Renal pelvis (tissue), 12 donors: ENCODE results near the gene PACSIN2. TPM values are rescaled to one million over a fixed set of nuclear protein-coding genes. Genes with fewer than 3 reads are reported as not detected.
"Not testable (repeated sequence)": the region's sequence is repeated elsewhere in the genome, so short reads cannot be mapped to it uniquely, and the experiment has no call there.

ENCODE experiments used
- DNase-seq: peaks from one replicate; pipeline ENCODE4 v3.0.0-alpha.2; 2013
- long read RNA-seq, 16 experiments: transcript quantifications; one replicate each; lab custom pipeline, GENCODE V29; 2026
- polyA plus RNA-seq, 3 donors: library from polyadenylated mRNA; unstranded; fragments of 120-200 nt; gene quantifications; one replicate each; pipeline ENCODE4 v1.2.1, GENCODE V29; 2013; ENCODE audit not compliant: insufficient read length in 3 of 3

Gene PACSIN2, protein sequence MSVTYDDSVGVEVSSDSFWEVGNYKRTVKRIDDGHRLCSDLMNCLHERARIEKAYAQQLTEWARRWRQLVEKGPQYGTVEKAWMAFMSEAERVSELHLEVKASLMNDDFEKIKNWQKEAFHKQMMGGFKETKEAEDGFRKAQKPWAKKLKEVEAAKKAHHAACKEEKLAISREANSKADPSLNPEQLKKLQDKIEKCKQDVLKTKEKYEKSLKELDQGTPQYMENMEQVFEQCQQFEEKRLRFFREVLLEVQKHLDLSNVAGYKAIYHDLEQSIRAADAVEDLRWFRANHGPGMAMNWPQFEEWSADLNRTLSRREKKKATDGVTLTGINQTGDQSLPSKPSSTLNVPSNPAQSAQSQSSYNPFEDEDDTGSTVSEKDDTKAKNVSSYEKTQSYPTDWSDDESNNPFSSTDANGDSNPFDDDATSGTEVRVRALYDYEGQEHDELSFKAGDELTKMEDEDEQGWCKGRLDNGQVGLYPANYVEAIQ
- polyA plus RNA-seq: 10 to 100 TPM; 69.6 to 70.3 (median 70.3) TPM
- long read RNA-seq, donor 1, transcript PACSIN2-201 (11 exons, 3,249 nt): major isoform, 8 of 8 reads
- long read RNA-seq, donor 1, partial matches to known transcripts: 0 of 8 reads
- long read RNA-seq, donor 1, other reads (novel, unspliced or antisense): 0 of 8 reads
- long read RNA-seq, donor 2, transcript PACSIN2-201 (11 exons, 3,249 nt): major isoform, 8 of 8 reads
- long read RNA-seq, donor 2, partial matches to known transcripts: 0 of 8 reads
- long read RNA-seq, donor 2, other reads (novel, unspliced or antisense): 0 of 8 reads
- long read RNA-seq, donor 3, transcript PACSIN2-201 (11 exons, 3,249 nt): major isoform, 14 of 20 reads
- long read RNA-seq, donor 3, partial matches to known transcripts: 6 of 20 reads
- long read RNA-seq, donor 3, other reads (novel, unspliced or antisense): 0 of 20 reads
- long read RNA-seq, donor 4, transcript PACSIN2-201 (11 exons, 3,249 nt): major isoform, 11 of 11 reads
- long read RNA-seq, donor 4, partial matches to known transcripts: 0 of 11 reads
- long read RNA-seq, donor 4, other reads (novel, unspliced or antisense): 0 of 11 reads
- long read RNA-seq, donor 5, transcript PACSIN2-201 (11 exons, 3,249 nt): major isoform, 5 of 5 reads
- long read RNA-seq, donor 5, partial matches to known transcripts: 0 of 5 reads
- long read RNA-seq, donor 5, other reads (novel, unspliced or antisense): 0 of 5 reads
- long read RNA-seq, donor 6, transcript PACSIN2-201 (11 exons, 3,249 nt): major isoform, 14 of 39 reads
- long read RNA-seq, donor 6, partial matches to known transcripts: 25 of 39 reads
- long read RNA-seq, donor 6, other reads (novel, unspliced or antisense): 0 of 39 reads
- long read RNA-seq, donor 7, transcript PACSIN2-201 (11 exons, 3,249 nt): major isoform, 6 of 45 reads
- long read RNA-seq, donor 7, partial matches to known transcripts: 39 of 45 reads
- long read RNA-seq, donor 7, other reads (novel, unspliced or antisense): 0 of 45 reads
- long read RNA-seq, donor 8, partial matches to known transcripts: 0 of 3 reads
- long read RNA-seq, donor 8, other reads (novel, unspliced or antisense): 0 of 3 reads
- long read RNA-seq, donor 9, transcript PACSIN2-201 (11 exons, 3,249 nt): major isoform, 12 of 12 reads
- long read RNA-seq, donor 9, partial matches to known transcripts: 0 of 12 reads
- long read RNA-seq, donor 9, other reads (novel, unspliced or antisense): 0 of 12 reads
- long read RNA-seq, donor 10, transcript PACSIN2-201 (11 exons, 3,249 nt): major isoform, 10 of 15 reads
- long read RNA-seq, donor 10, partial matches to known transcripts: 5 of 15 reads
- long read RNA-seq, donor 10, other reads (novel, unspliced or antisense): 0 of 15 reads
- long read RNA-seq, donor 11, partial matches to known transcripts: 12 of 16 reads
- long read RNA-seq, donor 11, other reads (novel, unspliced or antisense): 0 of 16 reads
- long read RNA-seq, donor 12, transcript PACSIN2-201 (11 exons, 3,249 nt): major isoform, 10 of 10 reads
- long read RNA-seq, donor 12, partial matches to known transcripts: 0 of 10 reads
- long read RNA-seq, donor 12, other reads (novel, unspliced or antisense): 0 of 10 reads
- long read RNA-seq, donor 13, partial matches to known transcripts: 0 of 4 reads
- long read RNA-seq, donor 13, other reads (novel, unspliced or antisense): 0 of 4 reads
- long read RNA-seq, donor 14, transcript PACSIN2-201 (11 exons, 3,249 nt): major isoform, 9 of 30 reads
- long read RNA-seq, donor 14, partial matches to known transcripts: 21 of 30 reads
- long read RNA-seq, donor 14, other reads (novel, unspliced or antisense): 0 of 30 reads
- long read RNA-seq, donor 15, transcript PACSIN2-201 (11 exons, 3,249 nt): major isoform, 13 of 13 reads
- long read RNA-seq, donor 15, partial matches to known transcripts: 0 of 13 reads
- long read RNA-seq, donor 15, other reads (novel, unspliced or antisense): 0 of 13 reads
- long read RNA-seq, donor 16, transcript PACSIN2-201 (11 exons, 3,249 nt): major isoform, 7 of 7 reads
- long read RNA-seq, donor 16, partial matches to known transcripts: 0 of 7 reads
- long read RNA-seq, donor 16, other reads (novel, unspliced or antisense): 0 of 7 reads

DNA sequence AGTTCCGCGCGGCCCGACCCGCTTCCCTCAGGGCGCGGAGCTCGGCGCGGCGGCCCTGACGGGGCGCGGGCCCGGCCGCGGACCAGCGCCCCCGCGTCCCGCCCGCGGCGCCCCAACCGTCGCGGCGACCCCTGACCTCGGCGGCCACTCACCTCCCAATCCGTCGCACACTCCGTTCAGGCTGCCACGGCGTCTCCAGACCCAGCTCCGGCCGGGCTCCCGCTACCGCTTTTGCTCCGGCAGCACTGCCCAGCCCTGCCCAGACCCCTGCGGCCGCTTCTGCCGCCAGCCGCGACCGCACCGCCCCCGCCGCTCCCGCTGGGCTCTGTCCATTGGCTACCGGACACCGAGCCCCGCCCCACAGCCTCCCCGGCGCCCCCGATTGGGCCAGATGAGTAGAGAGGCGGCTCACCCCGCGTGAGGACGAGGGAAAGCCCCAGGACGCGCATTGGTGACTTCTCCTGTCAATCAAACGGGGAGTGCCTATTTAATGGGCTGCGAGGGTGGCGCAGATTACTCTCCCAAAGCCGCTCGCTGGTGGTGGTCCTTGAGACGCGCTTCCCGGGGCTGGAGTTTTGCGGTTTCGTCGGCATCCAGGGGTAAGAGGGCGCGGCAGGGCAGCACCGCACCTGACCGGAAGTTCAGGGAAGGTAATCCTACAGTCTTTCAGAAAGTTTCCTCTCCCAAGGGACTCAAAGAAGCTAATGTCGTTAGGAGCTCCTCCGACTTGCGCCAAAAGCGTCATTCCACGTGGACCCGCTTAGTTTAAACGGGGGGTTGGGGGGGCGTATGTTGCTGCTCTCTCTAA, at the start of gene PACSIN2:
Gene PACSIN2, minus strand, starts transcription at position 281 of the 808 bp plus-strand sequence. CDS start 103,069 bp downstream, outside the sequence.
- DNase-seq: peak; percentile 99

DNA sequence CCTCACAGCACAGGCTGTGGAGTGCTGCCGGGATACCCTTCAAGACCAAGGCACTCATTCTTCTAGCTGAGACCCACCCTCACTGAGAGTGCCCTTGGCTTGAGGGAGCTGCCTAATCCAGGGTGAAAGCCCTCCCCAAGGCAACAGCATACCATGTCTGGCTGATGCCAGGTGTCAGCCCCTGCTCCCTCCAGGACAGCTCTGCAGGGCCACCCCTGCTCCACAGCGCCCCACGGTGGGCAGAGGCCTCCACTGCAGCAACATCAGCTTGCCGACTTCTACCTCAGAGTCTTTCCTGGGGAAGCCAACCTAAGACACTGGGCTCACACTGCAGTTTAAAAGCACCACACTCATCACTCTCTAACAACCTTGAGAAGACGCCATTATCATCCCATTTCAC, 45.2 kb upstream of the PACSIN2 start:
- DNase-seq: no peak

DNA sequence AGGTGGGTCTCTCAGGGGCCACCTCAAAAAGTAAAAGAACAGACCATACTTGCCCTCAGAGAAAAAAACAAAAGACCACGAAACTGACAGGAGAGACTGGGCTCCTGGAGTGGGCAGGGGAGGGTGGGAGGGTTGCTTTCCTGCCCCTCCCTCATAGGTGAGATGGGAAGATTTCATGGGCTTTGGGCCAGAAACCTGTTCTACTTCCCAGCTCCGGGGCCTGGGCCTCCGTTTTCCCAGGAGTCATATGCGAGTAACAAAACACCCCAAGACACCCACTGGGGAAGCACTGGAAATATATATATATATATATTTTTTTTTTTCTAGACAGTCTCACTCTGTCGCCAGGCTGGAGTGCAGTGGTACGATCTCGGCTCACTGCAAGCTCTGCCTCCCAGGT, 42.7 kb upstream of the PACSIN2 start:
- DNase-seq: no peak

DNA sequence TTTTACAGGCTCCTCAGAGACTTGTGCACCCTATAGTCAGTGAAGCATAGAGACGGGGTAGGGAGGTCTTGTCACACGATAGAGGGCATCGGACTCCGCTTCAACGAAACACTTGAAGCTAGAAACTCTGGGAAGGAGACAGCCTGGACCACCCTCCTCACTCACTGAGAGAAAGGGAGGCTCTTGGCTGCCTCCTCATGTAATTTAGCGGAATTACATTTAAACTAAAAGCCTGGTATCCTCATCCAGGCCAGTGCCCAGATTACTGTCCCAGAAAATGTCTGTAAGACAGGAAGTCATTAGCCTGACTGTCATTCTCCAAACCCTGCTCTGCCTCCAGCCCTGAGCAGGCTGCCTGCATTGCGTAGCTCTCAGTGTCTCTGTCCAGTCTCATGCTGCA, 38.2 kb upstream of the PACSIN2 start:
- no peak for DNase-seq

DNA sequence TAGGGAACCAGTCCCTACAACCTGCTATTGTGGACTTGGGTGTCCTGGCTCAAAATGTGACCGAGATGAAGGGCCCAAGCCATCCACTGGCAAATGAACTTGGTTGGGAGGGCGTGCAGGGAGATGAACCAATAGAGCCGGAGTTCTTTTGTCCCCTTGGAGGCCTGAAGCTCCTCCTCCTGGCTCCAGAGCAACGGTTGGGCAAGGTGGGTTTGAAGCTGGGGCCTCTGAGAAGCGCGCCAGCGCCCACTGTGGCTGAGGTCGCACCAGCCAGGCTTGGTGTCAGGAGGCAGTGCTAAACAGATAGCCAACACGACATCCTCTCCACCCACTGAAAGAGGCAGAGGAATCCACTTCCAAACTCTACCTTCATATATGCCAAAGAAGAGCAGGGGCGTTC, 36.0 kb upstream of the PACSIN2 start:
- no peak for DNase-seq

DNA sequence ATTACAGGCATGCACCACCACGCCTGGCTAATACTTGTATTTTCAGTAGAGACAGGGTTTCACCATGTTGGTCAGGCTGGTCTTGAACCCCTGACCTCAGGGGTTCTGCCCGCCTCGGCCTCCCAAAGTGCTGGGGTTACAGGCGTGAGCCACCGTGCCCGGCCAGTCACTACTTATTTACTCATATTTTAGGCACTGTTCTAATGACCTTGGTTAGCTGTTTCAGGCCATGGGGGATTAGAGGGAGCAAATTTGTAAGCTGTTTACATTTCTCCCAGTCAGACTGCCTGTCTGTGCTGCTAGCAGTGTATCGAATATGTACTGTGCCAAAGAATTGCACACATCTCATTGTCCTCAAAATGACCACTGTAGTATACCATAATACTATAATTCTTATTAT, 32.7 kb upstream of the PACSIN2 start:
- DNase-seq: no peak

DNA sequence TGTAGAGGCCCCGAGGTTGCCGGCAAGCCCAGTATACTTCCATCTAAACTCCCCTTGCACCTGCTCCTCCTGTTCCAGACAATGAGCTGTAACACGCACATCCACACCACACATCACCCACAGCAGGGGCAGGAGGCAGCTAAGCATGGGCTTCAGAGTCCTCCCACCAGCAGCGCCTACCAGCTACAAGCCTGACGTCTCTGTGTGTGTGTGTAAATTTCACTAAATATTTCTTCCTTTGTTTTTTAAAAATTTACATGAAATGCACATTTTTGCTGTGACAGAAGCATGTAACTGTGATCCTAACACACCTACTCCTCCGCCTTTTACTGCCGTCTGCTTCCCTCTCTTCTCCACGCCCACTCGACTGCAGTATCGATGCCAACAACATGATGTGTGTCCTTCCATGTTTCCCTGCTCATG, 29.4 kb upstream of the PACSIN2 start:
- no peak for DNase-seq

DNA sequence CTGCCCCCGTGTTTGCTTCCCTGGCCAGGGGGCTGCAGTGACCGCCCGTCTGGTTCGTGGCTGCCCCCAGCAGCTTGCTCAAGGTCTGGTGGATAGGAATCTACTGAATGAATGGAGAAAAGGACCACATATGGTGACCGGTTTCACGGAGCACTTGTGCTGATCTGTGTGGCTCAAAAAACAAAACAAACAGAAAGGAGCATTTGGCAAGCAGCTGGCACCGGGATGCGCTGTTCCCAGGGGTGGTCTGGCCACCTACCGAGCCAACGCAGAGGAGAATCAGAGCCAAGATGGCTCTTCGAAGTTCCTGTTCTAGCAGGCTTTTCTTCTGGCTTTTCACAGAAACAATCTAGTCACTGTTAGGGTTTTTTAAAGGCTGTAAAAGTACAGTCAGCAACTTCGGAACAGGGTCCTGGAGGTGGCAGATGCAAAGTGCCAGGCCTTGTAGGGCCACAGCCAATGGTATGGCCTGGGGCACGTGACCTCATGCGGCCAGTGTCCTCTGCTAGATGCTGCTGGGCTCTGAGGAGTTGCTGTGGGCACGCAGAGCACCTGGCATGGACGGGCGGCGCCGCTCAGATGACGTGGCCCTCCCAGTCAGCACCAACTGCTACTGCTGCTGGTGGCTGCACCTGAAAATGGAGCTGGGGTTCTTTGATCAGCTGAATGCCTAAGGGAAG, 27.3 kb upstream of the PACSIN2 start:
- DNase-seq: no peak

DNA sequence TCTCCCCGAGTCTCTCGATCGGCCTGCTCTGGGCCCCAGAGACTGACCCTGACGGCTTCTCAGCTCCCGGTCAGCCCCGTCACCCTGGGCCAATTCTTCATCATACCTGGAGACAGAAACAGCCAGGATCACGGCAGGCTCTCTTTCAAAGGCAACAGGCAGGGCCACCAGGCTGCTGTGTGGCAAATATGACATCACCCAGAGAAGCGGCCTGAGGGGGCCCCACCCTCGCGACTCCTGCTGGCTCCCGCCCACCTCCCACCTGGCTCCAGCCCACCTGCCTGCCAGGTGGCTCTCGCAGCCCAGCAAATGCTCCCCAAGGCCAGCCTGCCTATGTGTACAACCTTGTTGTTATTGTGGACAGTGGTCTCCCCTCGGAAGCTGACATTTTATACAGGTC, 24.9 kb upstream of the PACSIN2 start:
- DNase-seq: no peak

DNA sequence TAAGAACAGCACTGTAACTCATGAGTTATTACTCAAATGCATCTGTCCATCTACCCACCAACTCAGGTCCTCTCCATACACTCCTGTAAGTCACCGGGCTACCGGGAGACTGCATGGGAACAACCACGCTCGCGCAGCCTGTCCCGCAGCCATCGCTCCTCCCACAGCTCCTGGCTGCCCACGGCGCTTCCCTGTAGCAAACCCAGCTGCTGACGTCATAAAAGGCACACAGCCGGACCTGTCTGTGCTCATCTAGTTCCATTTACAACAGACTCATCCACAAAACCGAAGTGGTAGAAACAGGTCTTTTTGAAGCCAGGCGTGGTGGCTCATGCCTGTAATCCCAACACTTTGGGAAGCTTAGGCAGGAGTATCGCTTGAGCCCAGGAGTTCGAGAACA, 23.4 kb upstream of the PACSIN2 start:
- DNase-seq: no peak

DNA sequence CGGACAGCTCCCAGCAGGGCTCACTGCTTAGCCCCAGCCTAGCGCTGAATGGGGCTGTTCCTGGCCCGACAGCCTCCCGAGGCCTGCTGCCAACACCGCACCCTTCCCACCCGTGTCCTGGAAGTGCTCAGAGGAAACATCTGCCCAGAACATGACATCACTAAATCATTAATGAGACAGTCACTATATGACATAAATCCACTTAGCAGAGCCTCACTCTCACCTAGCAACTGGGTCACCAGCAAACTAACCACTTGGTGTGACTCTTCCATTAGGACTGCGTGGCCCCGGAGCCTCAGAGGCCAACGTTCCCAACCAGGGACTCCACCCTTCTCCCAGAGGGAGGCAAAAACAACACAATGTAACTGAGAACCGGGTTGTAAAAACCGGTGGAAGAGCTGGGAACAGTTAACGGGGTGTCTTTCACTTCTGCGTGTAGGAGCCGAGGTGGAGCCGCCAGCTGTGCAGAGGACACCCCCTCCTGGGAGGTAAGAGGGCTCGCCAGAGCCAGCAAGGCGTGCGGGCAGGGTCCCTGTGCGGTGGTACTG, 21.4 kb upstream of the PACSIN2 start:
- DNase-seq: no peak

DNA sequence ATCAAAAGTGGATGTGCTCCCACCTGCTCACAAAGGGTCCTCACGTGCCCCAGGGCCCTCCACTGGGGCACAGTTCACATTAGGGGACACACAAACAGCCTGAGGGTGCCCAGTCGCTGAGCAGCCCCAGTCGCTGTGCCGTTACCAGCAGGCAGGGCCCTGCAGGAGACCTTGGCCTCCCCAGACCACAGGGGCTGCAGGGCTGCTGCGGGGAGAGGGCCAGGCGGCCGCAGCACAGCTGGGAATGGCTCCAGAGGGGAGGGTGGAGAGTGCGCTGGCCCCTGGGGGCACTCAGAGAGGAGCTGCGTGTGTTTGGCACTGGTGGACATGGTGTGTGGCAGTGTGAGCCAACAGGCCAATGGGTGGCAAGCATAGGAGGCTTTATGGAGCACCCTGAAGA, 20.3 kb upstream of the PACSIN2 start:
- DNase-seq: no peak

DNA sequence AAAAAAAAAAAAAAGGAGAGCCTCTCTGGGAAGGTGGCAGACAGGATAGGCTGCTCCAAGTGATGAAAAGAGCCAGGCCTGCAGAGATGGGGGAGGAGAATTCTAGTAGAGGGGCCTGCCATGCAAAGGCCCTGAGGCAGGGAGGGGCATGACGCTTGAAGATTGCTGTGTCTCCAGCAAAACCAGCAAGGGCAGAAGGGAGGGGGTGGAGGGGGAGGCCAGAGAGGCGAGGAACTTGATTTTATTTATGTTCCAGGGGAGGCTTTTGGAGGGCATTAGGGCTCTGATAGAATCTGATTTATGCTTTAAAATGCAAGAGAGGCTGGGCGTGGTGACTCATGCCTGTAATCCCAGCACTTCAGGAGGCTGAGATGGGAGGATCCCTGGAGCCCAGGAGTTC, 16.7 kb upstream of the PACSIN2 start:
- DNase-seq: no peak

DNA sequence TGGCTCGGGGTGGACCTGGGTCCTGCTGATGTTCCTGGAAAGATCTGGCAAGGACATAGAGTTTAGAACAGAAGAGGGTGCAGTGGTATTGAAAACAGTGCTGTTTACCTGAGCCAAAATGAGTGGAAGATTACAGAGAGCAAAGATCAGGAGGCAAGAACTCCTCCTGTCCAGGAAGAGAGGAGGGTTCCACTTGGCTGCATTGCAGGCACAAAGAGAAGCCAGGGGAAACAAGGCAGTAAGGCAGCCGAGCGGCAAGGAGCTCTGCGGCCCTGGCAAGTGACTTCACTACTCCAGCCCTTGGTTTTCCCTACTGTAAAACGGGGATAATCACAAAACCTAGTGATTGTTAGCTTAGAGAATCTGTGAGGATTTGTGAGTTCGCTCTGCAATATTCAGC, 3.7 kb upstream of the PACSIN2 start:
- no peak for DNase-seq

DNA sequence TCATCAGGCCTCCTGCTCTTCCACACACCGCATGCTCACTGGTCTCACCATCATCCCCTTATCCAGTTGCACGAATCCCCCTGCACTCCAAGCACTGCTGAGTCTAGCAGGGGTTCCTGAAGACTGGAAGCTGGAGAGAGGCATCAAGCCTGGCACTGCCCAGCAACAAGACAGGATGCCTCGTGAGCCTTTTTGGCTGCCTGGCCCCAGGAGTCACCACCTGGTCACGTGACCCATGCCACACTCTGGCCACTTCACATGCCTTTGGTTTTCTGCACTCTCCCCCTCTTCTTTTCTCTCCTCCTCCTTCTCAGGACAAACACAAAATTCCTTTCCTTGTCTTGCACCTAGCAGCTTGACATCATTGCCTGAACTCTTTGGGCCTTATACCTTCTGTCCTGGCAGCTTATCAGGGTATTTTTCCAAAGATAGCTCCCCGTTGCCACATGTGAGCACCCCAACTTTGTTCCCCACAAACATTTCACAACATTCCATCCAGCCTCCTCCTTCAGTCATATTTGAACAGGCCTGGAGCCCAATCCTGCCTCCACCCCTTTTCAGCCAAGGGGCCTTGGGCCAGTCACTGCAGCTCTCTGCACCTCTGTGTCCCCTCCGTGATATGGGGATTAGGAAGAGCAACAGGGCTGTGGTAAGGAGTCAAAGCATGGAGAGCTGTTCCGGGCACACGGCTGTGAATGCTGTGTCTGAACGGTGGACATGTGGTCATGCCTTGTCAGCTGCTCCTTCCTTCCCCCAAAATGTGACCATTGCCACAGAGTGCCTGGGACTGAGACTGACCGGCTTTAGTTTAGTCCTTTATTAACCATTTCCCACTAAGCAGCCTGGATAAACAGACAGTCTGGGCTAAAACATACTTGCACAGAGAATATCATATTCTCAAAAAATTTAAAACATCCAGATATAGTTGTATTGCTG, 2.8 kb upstream of the PACSIN2 start:
- no peak for DNase-seq

DNA sequence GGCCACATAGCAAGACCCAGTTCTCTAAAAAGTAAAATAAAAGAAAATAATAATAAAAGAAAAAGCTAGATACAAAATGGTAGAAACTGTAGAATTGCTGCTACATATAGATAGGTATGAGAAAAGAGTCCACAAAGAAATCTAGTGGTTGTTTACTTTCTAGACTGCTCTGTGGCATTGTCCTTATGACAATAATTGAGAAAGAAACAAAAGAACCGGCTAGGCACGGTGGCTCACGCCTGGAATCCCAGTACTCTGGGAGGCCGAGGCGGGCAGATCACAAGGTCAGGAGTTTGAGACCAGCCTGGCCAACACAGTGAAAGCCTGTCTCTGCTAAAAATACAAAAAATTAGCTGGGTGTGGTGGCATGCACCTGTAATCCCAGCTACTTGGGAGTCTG, 1.2 kb upstream of the PACSIN2 start:
- DNase-seq: not testable (repeated sequence)
